OCI-LY1 (cell line): ENCODE measurements around the gene ZFP57.
"Not testable (repeated sequence)": the region's sequence is repeated elsewhere in the genome, so short reads cannot be mapped to it uniquely, and the experiment has no call there.

Experiments used
- EZH2 ChIP-seq: fragments of 200-600 bp; sonication (generic), shearing (Covaris generic); IDR thresholded peaks from 2 replicates; pipeline ENCODE4 v1.8.0; 2017; ENCODE audit warnings: borderline replicate concordance, mixed run types, mild to moderate bottlenecking, antibody characterized with exemption, low read length, moderate library complexity, mixed read lengths
- TF ChIP-seq, protein P1 (sequence below): fragments of 200-600 bp; sonication (generic), shearing (Covaris generic); IDR thresholded peaks from 2 replicates; pipeline ENCODE4 v1.5.1; 2017; ENCODE audit warnings: mild to moderate bottlenecking, antibody characterized with exemption, low read length, moderate library complexity, mixed read lengths

DNA sequence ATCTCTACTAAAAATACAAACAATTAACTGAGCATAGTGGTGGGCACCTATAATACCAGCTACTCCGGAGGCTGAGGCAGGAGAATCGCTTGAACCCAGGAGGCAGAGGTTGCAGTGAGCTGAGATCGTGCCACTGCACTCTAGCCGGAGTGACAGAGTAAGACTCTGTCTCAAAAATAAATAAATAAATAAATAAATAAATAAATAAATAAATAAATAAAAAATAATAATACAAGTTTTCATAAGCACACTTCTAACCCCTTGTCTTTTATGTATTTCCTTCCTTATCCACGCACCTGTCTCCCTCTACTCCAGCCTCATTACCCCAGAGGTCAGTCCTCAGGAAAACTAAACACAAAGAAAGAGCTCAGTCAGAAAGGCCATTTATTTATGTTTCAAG lies 8.8 kb downstream of the ZFP57 start:
- TF ChIP-seq, protein P1, sequence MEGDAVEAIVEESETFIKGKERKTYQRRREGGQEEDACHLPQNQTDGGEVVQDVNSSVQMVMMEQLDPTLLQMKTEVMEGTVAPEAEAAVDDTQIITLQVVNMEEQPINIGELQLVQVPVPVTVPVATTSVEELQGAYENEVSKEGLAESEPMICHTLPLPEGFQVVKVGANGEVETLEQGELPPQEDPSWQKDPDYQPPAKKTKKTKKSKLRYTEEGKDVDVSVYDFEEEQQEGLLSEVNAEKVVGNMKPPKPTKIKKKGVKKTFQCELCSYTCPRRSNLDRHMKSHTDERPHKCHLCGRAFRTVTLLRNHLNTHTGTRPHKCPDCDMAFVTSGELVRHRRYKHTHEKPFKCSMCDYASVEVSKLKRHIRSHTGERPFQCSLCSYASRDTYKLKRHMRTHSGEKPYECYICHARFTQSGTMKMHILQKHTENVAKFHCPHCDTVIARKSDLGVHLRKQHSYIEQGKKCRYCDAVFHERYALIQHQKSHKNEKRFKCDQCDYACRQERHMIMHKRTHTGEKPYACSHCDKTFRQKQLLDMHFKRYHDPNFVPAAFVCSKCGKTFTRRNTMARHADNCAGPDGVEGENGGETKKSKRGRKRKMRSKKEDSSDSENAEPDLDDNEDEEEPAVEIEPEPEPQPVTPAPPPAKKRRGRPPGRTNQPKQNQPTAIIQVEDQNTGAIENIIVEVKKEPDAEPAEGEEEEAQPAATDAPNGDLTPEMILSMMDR, result not testable (repeated sequence)
- not testable (repeated sequence) for TF ChIP-seq EZH2
